Measurements from ENCODE around the gene COL6A2. TPM values are rescaled to one million over a fixed set of nuclear protein-coding genes. Genes with fewer than 3 reads are reported as not detected.
"Not testable (repeated sequence)": the region's sequence is repeated elsewhere in the genome, so short reads cannot be mapped to it uniquely, and the experiment has no call there.

The COL6A2 gene
- total RNA-seq, 1 donor from 2014 or later: 196 TPM

DNA sequence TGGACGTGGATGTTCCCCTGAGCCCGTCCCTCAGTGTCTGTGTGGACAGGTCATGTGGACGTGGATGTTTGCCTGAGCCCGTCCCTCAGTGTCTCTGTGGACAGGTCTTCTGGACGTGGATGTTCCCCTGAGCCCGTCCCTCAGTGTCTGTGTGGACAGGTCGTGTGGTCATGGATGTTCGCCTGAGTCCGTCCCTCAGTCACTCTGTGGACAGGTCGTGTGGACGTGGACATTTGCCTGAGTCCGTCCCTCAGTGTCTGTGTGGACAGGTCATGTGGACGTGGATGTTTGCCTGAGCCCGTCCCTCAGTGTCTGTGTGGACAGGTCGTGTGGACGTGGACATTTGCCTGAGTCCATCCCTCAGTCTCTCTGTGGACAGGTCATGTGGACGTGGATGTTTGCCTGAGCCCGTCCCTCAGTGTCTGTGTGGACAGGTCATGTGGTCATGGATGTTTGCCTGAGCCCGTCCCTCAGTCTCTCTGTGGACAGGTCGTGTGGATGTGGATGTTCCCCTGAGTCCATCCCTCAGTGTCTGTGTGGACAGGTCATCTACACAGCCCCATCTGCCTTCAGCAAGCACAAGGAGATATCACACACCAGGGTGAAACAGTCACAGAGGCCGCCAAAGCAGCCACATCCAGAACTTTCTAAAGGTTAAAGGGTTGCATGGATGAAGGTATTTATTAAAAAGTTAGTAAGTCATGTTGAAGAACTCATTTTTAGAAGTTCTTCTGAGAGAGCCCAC, 38.0 kb upstream of the COL6A2 start:
- DNase-seq; ATAC-seq; intact Hi-C loops (cut with micrococcal nuclease): not testable (repeated sequence)

DNA sequence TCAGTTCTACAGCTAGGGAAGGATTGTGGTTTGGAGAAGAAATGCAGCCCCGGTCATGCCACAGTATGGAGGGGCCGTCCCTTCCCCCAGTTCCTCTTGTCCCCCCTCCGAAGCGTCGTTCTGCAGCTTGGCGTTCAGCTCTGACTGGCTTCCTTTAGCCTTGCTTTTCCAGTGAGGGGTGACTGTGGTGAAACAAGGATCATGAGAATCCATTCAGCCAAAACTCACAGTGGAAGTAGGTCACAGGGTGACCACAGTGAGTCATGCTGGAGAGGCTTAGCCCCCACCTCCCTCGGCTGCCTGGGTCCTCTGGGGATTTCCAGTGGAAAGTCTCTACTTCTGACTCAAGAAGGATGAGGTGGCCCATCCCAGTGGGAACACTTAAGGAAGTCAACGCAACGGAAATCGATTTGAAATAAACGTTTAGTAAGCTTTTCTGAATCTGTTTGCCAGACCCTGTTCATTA, 37.3 kb upstream of the COL6A2 start:
- DNase-seq (peak; percentile 74), ATAC-seq (peak; percentile 59)
- intact Hi-C loops (cut with micrococcal nuclease): no loop called here

DNA sequence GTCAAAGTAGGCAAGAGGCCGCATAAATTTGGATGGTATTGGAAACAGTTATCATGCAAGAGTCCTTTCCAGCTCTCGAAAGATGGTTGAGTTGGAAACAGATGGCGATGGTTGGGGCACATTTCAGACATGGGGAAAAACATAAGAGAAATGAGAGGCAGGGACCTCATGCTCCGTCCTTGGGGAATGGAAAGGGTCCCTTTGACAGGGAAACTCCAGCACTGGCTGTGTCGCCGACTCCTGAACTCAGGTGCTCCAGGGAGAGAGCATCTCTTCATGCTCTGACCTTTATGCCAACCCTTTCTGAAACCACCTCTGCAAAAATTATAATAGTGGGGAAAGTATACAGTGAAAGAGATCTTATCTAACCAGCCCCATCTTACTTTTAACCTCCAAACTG, 36.8 kb upstream of the COL6A2 start:
- intact Hi-C loops (cut with micrococcal nuclease): no loop called here
- no peak for DNase-seq
- ATAC-seq: no peak

DNA sequence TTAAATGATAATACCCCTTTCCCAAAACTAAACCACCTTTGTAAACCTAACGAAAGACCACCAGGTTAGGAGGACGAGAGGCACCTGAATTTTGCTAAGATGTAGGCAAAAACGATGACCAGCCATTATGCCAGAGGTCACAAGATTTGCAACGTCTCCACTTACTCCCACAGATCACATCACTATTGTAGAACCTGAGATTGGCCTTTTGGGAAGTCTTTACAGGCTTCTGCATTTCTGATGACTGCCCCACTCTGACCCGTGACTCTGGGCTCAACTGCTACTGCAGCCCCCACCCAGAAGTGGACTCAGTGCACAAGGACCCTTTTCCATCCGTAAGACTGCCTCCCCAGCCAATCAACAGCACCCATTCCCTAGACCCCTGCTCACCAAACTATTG, 36.4 kb upstream of the COL6A2 start:
- ATAC-seq (no peak), DNase-seq (no peak)
- intact Hi-C loops (cut with micrococcal nuclease): no loop called here

DNA sequence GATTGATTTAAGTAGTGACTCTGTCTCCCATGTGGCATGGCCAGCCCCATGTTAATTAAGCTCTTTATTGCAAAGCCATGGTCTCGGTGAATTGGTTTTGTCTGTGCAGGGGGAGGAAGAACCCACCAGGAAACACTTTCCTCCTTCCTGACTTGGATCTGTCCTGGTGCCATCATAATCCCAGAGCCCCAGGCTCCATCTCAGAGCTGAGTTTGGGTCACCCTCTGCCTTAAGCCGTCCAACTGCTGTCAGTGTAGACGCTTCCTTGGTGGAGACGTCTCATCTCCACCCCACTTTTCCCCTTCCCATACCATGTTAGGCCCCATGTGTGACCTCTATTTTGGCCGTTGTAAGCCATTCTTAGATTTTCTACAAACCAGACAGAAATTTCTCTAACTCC, 36.0 kb upstream of the COL6A2 start:
- intact Hi-C loops (cut with micrococcal nuclease): no loop called here

DNA sequence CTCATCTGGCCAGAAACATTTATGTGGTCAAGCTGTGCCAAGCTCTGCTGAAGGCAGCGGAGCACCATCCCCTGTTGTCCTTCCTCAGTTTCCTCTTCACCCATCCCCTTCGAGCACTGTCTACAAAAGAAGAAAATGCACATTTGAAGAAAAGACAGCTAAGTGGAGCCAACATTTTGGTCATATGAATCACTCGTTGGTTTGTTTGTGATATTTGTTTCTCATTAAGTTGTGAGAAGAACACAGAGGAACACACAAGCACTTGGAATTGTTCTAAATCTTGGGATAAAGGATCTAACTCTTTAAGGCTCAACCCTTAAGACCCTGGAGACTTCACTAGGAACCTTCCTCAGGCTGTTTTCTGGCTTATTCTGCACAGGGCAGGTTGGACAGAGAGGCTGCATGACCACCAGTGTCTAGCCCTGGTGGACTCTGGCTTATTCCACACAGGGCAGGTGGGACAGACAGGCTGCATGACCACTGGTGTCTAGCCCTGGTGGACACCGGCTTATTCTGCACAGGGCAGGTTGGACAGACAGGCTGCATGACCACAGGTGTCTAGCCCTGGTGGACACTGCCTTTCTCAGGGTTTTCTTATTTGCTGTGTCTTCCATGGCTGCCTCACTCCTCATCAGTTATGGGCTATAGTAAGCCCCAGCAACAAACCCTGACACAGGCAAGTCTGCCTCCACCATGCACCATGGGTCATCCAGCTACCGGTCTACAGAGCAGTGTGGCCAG, 35.3 kb upstream of the COL6A2 start:
- ATAC-seq: no peak
- DNase-seq: no peak
- intact Hi-C loops (cut with micrococcal nuclease): no loop called here

More for the DNA sequence above, 36.0 kb upstream of the COL6A2 start:
- DNase-seq (no peak), ATAC-seq (no peak)

DNA sequence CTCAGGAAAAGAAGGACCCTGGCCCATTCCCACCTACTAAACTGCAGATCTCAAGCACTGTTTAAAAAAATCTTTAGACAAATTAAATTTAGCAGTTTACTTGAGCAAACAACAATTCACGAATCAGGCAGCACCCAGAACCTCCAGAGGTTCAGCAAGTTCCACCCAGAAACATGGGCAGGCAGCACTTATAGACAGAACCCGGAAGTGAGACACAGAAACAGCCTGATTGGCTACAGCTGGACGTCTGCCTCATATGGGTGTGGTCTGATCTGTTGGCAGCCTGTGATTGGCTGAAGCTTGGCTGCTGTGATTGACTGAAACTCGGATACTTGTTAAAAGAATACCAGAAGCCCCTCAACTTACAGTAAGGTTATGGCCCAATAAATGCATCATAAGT, 34.7 kb upstream of the COL6A2 start:
- intact Hi-C loops (cut with micrococcal nuclease): no loop called here
- ATAC-seq (no peak), DNase-seq (no peak)

DNA sequence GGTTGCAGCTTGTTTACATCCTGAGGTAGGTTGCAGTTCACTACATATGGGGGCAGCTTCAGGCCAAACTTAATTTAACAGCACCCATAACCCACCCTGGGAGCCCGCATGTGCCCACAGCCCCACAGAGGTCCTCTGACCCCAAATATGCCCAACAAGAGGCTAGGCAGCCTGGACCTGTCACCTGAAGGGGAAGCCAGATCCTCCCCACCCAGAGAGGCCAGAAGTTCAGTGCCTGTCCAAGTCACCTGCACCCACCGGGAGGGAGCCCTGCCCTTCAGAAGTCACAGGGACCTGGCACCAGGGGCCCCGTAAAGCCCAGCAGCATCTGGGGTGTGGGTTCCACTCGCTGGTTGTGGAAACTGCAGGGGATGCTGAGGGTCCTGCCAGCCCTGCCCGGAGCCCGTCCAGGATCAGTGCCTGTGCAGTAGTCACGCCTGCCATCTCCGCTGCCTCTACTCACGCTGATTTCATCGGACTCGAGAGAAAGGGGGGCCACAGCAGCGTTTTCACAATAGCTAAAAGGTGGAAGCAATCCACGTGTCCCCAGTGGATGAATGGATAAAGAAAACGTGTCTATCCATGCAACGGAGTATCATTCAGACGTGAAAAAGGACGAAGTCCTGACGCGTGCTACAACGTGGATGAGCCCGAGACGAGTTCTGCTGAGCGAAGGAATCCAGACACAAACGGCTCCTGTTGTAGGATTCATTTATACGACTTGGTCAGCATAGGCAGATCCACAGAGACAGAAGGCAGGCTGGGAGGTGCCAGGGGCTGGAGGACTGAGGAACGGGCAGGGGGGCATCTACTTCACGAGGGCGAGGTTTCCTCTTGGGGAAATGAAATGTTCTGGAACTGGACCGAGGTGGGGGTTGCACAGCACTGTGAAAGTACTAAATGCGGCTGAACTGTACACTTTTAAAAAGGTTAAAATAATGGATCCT, 33.9 kb upstream of the COL6A2 start:
- DNase-seq (no peak), ATAC-seq (no peak)
- intact Hi-C loops (cut with micrococcal nuclease): no loop called here

DNA sequence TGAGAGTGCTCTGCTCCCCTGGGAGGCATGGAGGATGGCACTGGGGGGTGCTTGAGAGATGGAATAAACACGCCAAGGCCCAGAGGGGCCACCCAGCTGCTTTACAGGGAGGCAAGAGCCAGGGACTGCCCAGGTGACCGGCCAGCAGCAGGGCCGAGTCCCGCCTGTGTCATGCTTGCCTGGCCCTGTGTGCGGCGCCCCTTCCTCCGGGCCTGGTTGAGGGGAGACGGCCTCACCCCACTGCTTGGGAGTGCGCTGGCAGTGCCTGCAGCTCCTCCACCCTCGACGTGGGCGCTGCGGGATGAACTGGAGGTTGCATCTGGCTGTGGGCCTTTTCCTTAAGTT, 33.1 kb upstream of the COL6A2 start:
- intact Hi-C loops (cut with micrococcal nuclease): no loop called here
- ATAC-seq (no peak), DNase-seq (no peak)

DNA sequence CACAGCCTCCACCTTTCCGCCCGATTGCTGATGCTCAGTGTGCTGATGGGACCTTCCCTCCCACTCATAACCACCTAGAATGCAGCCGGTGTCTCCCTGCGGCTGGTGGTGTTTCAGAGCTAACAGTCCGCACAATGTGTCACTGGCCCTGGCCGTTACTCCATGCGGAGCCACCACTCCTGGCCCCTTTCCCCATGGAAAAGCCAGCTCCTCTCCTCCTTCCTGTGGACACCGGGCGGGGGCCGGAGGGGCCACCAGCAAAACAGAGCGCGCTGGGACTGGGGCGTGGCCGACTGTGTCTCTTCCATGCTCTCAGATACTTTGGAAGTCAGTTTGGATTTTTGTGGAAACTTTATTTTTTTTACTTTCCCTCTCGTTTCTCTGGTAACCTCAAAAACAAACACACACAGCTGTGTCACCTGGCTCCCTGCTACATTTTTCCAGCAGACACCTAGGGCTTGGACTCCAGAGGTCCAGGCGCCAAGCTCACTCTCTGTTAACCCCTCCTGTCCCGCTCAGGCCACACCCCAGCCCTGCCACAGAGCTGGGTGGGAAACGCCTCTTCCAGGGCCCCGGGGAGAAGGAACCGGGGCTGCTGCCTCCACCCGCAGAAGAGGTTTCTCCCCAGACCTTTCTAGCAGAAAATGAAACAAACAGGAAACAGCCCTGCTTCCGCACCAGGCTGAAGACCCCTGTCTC, 32.5 kb upstream of the COL6A2 start:
- peak; percentile 78 for DNase-seq
- intact Hi-C loops (cut with micrococcal nuclease): no loop called here

DNA sequence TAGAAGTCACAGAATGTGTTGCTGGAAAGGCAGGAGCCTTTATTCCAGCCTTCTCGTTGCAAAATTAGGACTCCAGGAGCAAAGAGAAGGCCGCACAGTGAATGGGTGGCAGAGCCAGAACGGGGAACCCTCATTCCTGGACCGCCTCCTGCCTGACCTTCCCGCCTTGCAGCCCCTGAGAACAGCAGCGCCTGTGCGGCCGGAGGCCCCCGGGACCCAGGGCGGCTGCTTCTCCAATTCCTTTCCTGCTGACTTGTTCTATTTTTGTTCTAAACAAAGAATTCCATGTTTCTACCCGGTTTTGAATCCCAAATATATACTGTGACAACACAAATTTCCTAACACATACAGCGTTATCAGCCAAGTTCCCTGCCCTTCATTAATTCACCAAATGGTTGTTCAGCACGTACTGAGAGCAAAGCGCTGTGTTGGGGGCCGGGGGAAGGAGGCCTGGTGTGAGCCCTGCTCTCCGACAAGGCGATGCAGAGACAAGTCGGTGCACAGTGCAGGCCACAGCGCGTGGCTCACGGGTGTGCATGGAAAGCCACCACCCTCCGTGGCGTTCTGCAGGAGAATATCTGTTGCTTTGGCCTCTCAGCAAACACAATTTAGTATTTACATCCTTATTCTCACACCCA, 31.9 kb upstream of the COL6A2 start:
- ATAC-seq (peak; percentile 35), DNase-seq (no peak)
- intact Hi-C loops (cut with micrococcal nuclease): no loop called here

More for the DNA sequence above, 32.5 kb upstream of the COL6A2 start:
- peak; percentile 54 for ATAC-seq

DNA sequence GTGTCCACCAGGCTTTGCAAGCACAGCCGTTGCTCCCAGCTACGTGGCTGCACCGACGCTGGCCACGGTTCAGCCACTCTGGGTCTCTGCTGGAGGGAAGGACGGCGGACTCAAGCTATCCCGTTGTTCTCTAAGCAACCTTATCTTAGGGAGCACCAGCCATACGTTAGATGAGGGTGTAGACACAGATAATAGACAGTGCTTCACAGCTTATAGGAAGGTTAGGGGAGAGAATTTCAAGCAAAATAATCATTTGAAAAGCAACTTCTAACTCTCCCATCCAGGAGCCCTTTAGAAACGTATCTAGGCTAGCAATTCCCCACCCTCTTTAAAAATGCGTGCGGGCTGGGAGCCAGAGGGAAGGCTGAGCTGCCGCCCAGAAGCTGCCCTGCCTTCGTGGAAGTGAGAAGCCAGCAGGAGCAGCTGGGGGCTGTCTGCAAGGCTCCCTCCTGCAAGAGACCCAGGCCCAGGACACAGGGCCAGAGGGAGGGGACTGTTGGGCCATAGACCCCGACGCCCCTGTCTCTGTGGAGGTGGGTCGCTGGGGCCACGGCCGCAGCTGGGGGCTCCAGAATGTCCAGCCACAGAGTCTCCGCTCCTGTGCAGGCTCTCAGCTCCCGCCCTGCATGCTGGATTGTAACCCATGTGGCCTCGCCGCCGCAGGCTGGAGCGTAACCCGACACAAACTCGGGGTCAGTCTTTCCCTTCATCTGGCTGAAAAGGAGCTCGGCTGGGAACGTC, 31.2 kb upstream of the COL6A2 start:
- intact Hi-C loops (cut with micrococcal nuclease): no loop called here
- ATAC-seq: peak; percentile 71
- DNase-seq: peak; percentile 75

DNA sequence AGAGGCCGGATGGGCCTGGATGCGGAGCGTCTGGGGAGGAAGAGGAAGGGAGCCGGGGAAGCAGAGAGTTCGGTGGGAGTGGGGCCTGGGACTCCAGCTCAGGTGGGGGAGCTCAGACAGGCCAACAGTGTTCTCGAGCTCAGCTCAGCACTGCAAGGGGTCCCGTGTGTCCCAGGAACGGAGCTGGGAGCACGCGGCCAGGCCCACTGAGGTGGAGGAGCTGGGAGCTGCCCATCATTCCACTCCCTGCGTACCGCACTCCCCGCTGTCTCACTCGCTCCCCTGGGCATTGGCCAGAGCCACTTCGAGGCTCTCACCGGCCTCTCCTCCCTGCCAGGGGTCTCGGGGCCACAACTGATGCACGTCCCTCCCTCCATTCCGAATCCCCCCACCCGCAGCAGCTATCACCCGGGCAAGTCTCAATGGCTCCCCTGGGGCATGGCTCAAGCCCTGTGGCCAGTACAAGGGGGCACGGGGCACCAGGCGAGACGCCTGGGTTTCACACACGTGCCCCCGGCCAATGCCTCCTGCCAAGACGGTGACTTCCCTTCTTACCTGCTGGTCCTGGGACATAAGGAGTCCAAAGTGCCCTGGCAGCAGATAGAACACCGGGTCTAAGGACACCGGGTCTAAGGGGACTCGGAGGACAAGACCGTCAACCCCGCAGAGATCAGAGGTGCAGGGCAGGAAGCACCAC, 30.3 kb upstream of the COL6A2 start:
- ATAC-seq: no peak
- intact Hi-C loops (cut with micrococcal nuclease): no loop called here
- no peak for DNase-seq

DNA sequence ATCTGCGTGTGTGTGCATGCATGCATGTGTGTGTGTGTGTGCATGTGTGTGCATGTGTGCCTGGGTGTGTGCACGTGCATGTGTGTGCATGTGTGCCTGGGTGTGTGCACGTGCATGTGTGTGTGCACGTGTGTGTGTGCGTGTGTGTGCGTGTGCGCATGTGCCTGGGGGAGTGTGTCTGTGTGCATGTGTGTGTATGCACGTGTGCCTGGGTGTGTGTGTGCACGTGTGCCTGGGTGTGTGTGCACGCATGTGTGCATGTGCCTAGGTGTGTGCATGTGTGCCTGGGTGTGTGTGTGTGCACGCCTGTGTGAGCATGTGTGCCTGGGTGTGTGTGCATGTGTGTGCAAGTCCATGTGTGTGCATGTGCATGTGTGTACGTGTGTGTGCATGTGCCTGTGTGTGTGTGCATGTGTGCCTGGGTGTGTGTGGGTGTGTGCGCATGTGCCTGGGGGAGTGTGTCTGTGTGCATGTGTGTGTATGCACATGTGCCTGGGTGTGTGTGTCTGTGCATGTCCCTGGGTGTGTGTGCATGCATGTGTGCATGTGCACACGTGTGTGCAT, 29.3 kb upstream of the COL6A2 start:
- no peak for DNase-seq
- intact Hi-C loops (cut with micrococcal nuclease): no loop called here
- no peak for ATAC-seq

DNA sequence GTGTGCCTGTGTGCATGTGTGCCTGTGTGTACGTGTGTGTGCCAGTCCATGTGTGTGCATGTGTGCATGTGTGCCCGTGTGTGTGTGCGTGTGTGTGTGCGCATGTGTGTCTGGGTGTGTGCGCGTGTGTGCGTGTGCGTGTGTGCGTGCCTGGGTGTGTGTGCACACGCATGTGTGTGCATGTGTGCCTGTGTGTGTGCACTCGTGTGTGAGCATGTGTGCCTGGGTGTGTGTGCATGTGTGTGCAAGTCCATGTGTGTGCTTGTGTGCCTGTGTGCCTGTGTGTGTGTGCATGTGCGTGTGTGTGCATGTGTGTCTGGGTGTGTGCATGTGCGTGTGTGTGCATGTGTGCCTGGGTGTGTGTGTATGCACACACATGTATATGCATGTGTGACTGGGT, 28.7 kb upstream of the COL6A2 start:
- no peak for ATAC-seq
- intact Hi-C loops (cut with micrococcal nuclease): no loop called here
- no peak for DNase-seq

DNA sequence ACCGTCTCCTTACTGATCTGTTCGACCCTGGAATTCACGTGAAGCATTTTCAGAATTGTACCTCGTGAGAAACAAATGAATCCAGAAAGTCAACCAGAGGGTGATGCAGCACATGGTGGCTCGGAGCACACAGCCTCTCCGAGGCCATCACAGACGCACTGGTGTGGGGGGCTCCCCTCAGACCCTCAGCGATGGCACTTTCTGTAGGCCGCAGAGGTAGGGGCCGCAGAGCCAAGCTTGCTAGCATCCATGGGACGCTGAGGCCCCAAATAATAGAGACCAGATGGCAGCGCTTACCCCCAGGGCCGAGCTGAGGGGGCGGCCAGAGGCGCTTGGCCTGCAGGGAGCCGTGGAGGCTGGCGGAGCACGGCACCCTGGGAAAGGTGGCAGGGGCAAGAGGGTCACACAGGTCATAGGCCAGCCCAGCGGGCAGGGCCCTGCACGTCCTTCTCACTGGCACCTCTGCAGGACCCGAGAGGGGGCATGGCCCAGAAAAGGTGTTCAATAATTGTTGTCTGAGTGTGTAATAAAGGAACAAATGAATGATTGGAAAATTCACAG, 28.1 kb upstream of the COL6A2 start:
- ATAC-seq: no peak
- intact Hi-C loops (cut with micrococcal nuclease): no loop called here
- DNase-seq: no peak

DNA sequence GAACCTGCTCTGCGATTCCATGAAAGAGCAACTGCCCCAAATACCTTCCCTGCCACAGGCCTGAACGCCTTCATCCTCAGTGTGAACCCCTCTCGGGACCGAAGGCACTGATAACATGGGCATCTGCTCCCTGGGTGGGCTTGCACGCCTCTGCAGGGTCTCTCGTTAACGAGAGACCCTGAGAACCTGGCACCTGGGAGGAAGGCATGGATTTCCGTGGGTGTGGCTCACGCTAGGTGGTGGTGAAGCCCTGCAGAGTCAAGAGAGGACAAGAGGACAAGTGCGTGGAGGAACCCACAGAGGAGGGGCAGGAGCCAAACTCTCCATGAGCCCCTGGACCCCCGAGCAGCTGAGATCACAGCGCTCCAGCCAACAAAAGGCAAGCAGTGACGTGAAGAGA, 26.8 kb upstream of the COL6A2 start:
- ATAC-seq: no peak

More for the DNA sequence above, 26.8 kb upstream of the COL6A2 start:
- no peak for DNase-seq
- intact Hi-C loops (cut with micrococcal nuclease): no loop called here

Measured in left ventricle myocardium superior (tissue), 1 donor.